ENCODE measurements around the gene SBNO2. TPM values are rescaled to one million over a fixed set of nuclear protein-coding genes. Genes with fewer than 3 reads are reported as not detected.

SBNO2 gene
- polyA plus RNA-seq, 3 donors = 0.71 to 75.0 (median 2.6) TPM

DNA sequence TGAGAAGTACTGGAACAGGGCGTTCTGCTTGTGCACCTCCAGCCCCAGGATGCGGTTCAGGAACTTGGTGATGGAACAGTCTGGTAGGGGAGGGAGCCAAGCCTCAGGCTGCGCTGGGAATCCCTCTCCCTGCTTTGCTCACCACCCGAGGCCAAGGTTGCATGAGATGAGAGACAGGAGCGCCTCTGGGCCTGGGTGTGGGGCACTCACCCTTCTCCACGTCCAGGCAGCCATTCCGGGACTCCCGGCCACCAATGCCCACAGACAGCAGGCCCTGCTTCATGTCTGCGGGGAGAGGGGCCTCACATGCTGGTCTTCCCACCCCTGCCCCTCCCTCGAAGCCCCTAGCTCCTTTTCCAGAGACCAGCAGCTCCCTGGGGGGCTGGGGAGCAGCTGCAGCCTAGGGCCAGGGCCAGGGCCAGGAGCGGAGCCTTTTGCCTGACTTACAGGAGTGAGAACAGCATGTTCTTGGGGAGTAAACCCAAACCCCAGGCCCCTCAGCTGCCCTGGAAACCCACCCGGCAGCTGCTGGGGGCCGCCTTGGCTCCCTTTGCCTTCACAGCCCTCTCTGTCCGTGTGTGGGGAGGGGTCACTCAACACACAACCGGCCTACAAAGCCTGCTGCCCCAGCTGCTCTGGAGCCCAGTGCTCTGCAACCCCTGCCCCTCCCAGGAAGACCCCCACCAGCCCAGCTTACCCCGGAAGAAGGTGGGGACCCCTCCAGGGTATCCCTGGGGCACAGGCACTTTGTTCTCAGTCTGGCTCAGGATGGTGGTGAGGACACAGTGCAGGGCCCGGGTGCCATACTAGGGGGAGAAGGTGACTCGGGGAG is 63.0 kb downstream of the SBNO2 start:
- no peaks in the 10 kb centered on the region for H3K27me3 ChIP-seq (ENCODE audit: control insufficient read depth in 2 of 2, insufficient read depth in 2 of 2, low read length in 2 of 2)
- no peak overlapping the region for H3K4me3 ChIP-seq (replicated peaks in 1 of 3; ENCODE audit: low read depth in 2 of 3, low read length in 3 of 3)
- peaks cover 61 to 79% of the 10 kb centered on the region in 2 donors for H3K36me3 ChIP-seq (replicated peaks in 1 of 2; ENCODE audit: control insufficient read depth in 1 of 2, insufficient read depth in 2 of 2, low read length in 2 of 2)
- DNase-seq = no peak
- Mint-ChIP-seq H3K4me3 (no peak overlapping the region), H3K9me3 (no peaks in the 10 kb centered on the region), H3K36me3 (peaks cover 17 to 62% of the 10 kb centered on the region in 2 donors), H3K27ac (no peak overlapping the region), H3K4me1 (peaks cover 13% of the 10 kb centered on the region), H3K27me3 (ENCODE audit: low read depth in 3 of 3) (no peaks in the 10 kb centered on the region)
- no peaks in the 10 kb centered on the region for H3K9me3 ChIP-seq (replicated peaks in 1 of 2; ENCODE audit: control insufficient read depth in 1 of 2, insufficient read depth in 1 of 2, low read length in 2 of 2)
- no peak overlapping the region for H3K4me2 ChIP-seq (replicated peaks; ENCODE audit: extremely low read depth, low read length, poor library complexity, severe bottlenecking)
- TF ChIP-seq, protein P1, sequence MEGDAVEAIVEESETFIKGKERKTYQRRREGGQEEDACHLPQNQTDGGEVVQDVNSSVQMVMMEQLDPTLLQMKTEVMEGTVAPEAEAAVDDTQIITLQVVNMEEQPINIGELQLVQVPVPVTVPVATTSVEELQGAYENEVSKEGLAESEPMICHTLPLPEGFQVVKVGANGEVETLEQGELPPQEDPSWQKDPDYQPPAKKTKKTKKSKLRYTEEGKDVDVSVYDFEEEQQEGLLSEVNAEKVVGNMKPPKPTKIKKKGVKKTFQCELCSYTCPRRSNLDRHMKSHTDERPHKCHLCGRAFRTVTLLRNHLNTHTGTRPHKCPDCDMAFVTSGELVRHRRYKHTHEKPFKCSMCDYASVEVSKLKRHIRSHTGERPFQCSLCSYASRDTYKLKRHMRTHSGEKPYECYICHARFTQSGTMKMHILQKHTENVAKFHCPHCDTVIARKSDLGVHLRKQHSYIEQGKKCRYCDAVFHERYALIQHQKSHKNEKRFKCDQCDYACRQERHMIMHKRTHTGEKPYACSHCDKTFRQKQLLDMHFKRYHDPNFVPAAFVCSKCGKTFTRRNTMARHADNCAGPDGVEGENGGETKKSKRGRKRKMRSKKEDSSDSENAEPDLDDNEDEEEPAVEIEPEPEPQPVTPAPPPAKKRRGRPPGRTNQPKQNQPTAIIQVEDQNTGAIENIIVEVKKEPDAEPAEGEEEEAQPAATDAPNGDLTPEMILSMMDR (IDR thresholded peaks at IDR 0.05) = no peak
- no peak overlapping the region for H3K27ac ChIP-seq (ENCODE audit: low read depth in 1 of 2, low read length in 2 of 2)
- H4K20me1 ChIP-seq (ENCODE audit: insufficient read depth, low read length) = peaks cover 86% of the 10 kb centered on the region
- peaks cover 3% of the 10 kb centered on the region for H3K79me2 ChIP-seq (ENCODE audit: insufficient read depth, low read length)
- no peak overlapping the region for H3K9ac ChIP-seq (ENCODE audit: insufficient read depth, low read length, poor library complexity, severe bottlenecking)
- H2AFZ ChIP-seq (ENCODE audit: insufficient read depth, low read depth, low read length, poor library complexity, severe bottlenecking) = no peak overlapping the region
- 86% methylated on average over 9 of the region's 18 CpGs for WGBS (ENCODE audit: insufficient coverage)
- H3K4me1 ChIP-seq (ENCODE audit: control insufficient read depth in 1 of 2, insufficient read depth in 2 of 2, low read length in 2 of 2) = peaks cover 19 to 33% of the 10 kb centered on the region in 2 donors
- intact Hi-C loops (cut with micrococcal nuclease) = loop anchor here (5.0 kb wide), 2 partner anchors 81 to 131 kb away; partner anchors contain the start of gene ATP5F1D (in 1 of the 2)

DNA sequence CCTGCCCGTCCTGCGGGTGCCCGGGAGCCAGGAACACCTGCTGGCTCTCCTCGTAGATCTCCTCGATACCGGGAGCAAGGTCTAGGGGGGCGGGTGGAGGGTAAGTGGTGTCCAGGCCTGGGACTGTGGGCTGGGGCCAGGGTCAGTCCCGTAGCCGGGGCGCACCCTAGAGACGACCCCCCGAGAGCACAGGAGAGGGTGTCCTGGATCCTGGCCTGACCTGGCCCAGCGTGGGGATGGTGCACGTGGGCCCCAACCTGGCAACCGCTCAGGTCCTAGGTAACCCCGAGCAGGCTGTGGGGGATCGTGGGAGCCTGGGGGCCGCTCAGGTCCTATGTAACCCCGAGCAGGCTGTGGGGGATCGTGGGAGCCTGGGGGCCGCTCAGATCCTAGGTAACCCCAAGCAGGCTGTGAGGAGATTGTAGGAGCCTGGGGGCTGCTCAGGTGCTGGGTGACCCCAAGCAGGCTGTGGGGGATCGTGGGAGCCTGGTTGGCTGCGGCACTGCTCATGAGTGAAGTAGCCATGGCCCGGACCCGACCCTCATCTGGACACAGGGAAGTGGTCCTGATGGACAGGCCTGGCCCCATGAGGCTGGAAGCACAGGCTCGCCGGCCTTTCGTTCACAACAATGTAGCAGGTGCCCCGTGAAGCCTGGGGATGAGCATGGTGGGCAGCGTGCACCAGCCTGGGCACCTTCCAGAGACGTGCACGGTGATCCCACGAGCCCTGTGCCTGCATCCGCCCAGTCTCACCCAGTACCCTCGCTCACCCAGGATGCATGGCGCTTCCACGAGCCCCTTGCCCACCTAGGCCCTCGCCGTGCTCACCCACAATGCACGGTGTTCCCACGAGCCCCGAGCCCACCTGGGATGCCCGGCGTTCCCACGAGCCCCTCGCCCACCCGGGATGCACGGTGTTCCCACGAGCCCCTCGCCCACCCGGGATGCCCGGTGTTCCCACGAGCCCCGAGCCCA is 64.1 kb downstream of the SBNO2 start:
- Histone ChIP-seq H3K9ac (ENCODE audit: insufficient read depth, low read length, poor library complexity, severe bottlenecking) (no peak overlapping the region), H3K27ac (ENCODE audit: low read depth in 1 of 2, low read length in 2 of 2) (no peak overlapping the region), H3K4me3 (replicated peaks in 1 of 3; ENCODE audit: low read depth in 2 of 3, low read length in 3 of 3) (no peak overlapping the region), H2AFZ (ENCODE audit: insufficient read depth, low read depth, low read length, poor library complexity, severe bottlenecking) (no peak overlapping the region), H4K20me1 (ENCODE audit: insufficient read depth, low read length) (peaks cover 92% of the 10 kb centered on the region), H3K79me2 (ENCODE audit: insufficient read depth, low read length) (peaks cover 14% of the 10 kb centered on the region), H3K9me3 (replicated peaks in 1 of 2; ENCODE audit: control insufficient read depth in 1 of 2, insufficient read depth in 1 of 2, low read length in 2 of 2) (no peaks in the 10 kb centered on the region), H3K4me2 (replicated peaks; ENCODE audit: extremely low read depth, low read length, poor library complexity, severe bottlenecking) (no peak overlapping the region), H3K36me3 (replicated peaks in 1 of 2; ENCODE audit: control insufficient read depth in 1 of 2, insufficient read depth in 2 of 2, low read length in 2 of 2) (peaks cover 56 to 73% of the 10 kb centered on the region in 2 donors), H3K4me1 (ENCODE audit: control insufficient read depth in 1 of 2, insufficient read depth in 2 of 2, low read length in 2 of 2) (peaks cover 29 to 44% of the 10 kb centered on the region in 2 donors), H3K27me3 (ENCODE audit: control insufficient read depth in 2 of 2, insufficient read depth in 2 of 2, low read length in 2 of 2) (no peaks in the 10 kb centered on the region)
- TF ChIP-seq, protein P1 (IDR thresholded peaks at IDR 0.05) = no peak
- H3K9me3 Mint-ChIP-seq = no peaks in the 10 kb centered on the region
- no peak overlapping the region for H3K4me3 Mint-ChIP-seq
- H3K27ac Mint-ChIP-seq = peak overlapping the region in 1 of 7 donors; percentile 55
- intact Hi-C loops (cut with micrococcal nuclease) = loop anchor here (5.0 to 10.0 kb wide), 4 partner anchors 82 to 135 kb away; partner anchors contain the start of genes ATP5F1D (in 2 of the 2), CNN2 (in 1 of the 2), MIDN (in 1 of the 2) and RNU6-2 (in 1 of the 2)
- 93% methylated on average over 47 of the region's 54 CpGs for WGBS (ENCODE audit: insufficient coverage)
- H3K4me1 Mint-ChIP-seq = peaks cover 20% of the 10 kb centered on the region
- no peaks in the 10 kb centered on the region for H3K27me3 Mint-ChIP-seq (ENCODE audit: low read depth in 3 of 3)
- DNase-seq = no peak
- H3K36me3 Mint-ChIP-seq = peaks cover 15 to 60% of the 10 kb centered on the region in 2 donors
